Fibroblast of lung (primary cell): ENCODE measurements around the gene AGA. TPM values are rescaled to one million over a fixed set of nuclear protein-coding genes. Genes with fewer than 3 reads are reported as not detected.

Source experiments
- DNase-seq, 2 donors: peaks; one replicate each; pipeline versions ENCODE4 v3.0.0 to v3.0.0-alpha.2; 2010; ENCODE audit warnings: low read depth in 2 of 2
- H2AFZ ChIP-seq: 2 replicates; pipeline ENCODE4 v1.5.1; 2012; ENCODE audit warnings: low read length, control low read depth, inconsistent platforms
- H3K27ac ChIP-seq: 2 replicates; pipeline ENCODE4 v1.5.1; 2011; ENCODE audit warnings: low read length, control low read depth; ENCODE audit not compliant: insufficient read depth
- H3K27me3 ChIP-seq: 2 replicates; pipeline ENCODE4 v1.5.1; 2011; ENCODE audit warnings: mild to moderate bottlenecking, low read length; ENCODE audit not compliant: control insufficient read depth, insufficient read depth
- H3K36me3 ChIP-seq: 2 replicates; pipeline ENCODE4 v1.5.1; 2011; ENCODE audit warnings: low read length; ENCODE audit not compliant: control insufficient read depth, insufficient read depth
- H3K4me1 ChIP-seq: 2 replicates; pipeline ENCODE4 v1.5.1; 2011; ENCODE audit warnings: low read length; ENCODE audit not compliant: control insufficient read depth, insufficient read depth; ENCODE audit errors: extremely low read depth
- H3K4me2 ChIP-seq: 2 replicates; pipeline ENCODE4 v1.5.1; 2011; ENCODE audit warnings: low read length, control low read depth; ENCODE audit not compliant: insufficient read depth; ENCODE audit errors: extremely low read depth
- H3K4me3 ChIP-seq, 4 experiments: fragments of 200-600 bp in 1 of 4; sonication (generic) in 1 of 4; replicated peaks in 1 of 4; 2 replicates each; pipeline ENCODE4 v1.5.1; 2011 to 2016; ENCODE audit warnings: low read length in 4 of 4, low read depth in 3 of 4, mild to moderate bottlenecking in 3 of 4, control low read depth in 2 of 4, inconsistent platforms in 1 of 4, mixed read lengths in 1 of 4; ENCODE audit not compliant: insufficient read depth in 1 of 4; ENCODE audit errors: control extremely low read depth in 1 of 4
- H3K79me2 ChIP-seq: 2 replicates; pipeline ENCODE4 v1.5.1; 2012; ENCODE audit warnings: mild to moderate bottlenecking, low read length, inconsistent platforms; ENCODE audit not compliant: control insufficient read depth, insufficient read depth
- H3K9ac ChIP-seq: 2 replicates; pipeline ENCODE4 v1.5.1; 2011; ENCODE audit warnings: mild to moderate bottlenecking, low read length, control low read depth; ENCODE audit not compliant: insufficient read depth
- H3K9me3 ChIP-seq: 2 replicates; pipeline ENCODE4 v1.5.1; 2012; ENCODE audit warnings: low read depth, low read length; ENCODE audit not compliant: control insufficient read depth, insufficient read depth
- H4K20me1 ChIP-seq: 2 replicates; pipeline ENCODE4 v1.5.1; 2011; ENCODE audit warnings: low read length; ENCODE audit not compliant: control insufficient read depth, insufficient read depth; ENCODE audit errors: extremely low read depth
- CTCF ChIP-seq, 2 donors: IDR thresholded peaks in 1 of 2; conservative IDR thresholded peaks in 1 of 2; 1 replicate in 1 of 2; 2 replicates in 1 of 2; pipeline ENCODE4 v1.5.1; 2011 to 2012; ENCODE audit warnings: low read length in 2 of 2, control low read depth in 1 of 2, inconsistent platforms in 1 of 2, low read depth in 1 of 2, mild to moderate bottlenecking in 1 of 2
- EZH2 ChIP-seq: IDR thresholded peaks from 2 replicates; pipeline ENCODE4 v1.5.1; 2012; ENCODE audit warnings: low read length, control low read depth, mild to moderate bottlenecking; ENCODE audit errors: missing control alignments
- polyA plus RNA-seq, 2 donors: library from polyadenylated mRNA; depleted of rRNA in 1 of 2; stranded (reverse) in 1 of 2; unstranded in 1 of 2; fragments of >200 nt; gene quantifications; 2 replicates each; pipeline ENCODE4 v1.2.1, GENCODE V29; 2011 to 2012; ENCODE audit warnings: missing spikeins in 1 of 2
- total RNA-seq: library from RNA; depleted of rRNA; stranded (reverse); fragments of >200 nt; gene quantifications from 2 replicates; pipeline ENCODE4 v1.2.1, GENCODE V29; 2014

The AGA gene
- total and polyA plus RNA-seq, 2 donors (not counting 1 experiment from before 2014, with no cell fraction given): 39.5 to 61.8 TPM

GRCh38 chr4:177444911-177445736 is 2.9 kb upstream of the AGA start:
- no peak for DNase-seq
- Histone ChIP-seq H3K36me3 (no peaks in the 10 kb centered on the region), H3K9ac (no peak overlapping the region), H3K4me3 (peak overlapping the region in 1 of 4 experiments; percentile 34), H2AFZ (no peak overlapping the region), H3K4me1 (peaks cover 3% of the 10 kb centered on the region), H3K27ac (no peak overlapping the region), H3K9me3 (no peaks in the 10 kb centered on the region), H3K4me2 (no peak overlapping the region), H3K79me2 (no peaks in the 10 kb centered on the region), H3K27me3 (no peaks in the 10 kb centered on the region), H4K20me1 (no peaks in the 10 kb centered on the region)
- TF ChIP-seq EZH2 (no peak), CTCF (conservative IDR thresholded peaks at IDR 0.05 in 1 of 2, IDR thresholded peaks at IDR 0.05 in 1 of 2; ENCODE audit: low read depth in 1 of 2, low read length in 2 of 2) (no peak)

GRCh38 chr4:177441061-177441802 is 1.0 kb downstream of the AGA start:
- Histone ChIP-seq H3K79me2 (no peaks in the 10 kb centered on the region), H3K27me3 (no peaks in the 10 kb centered on the region), H4K20me1 (no peaks in the 10 kb centered on the region), H3K9ac (peak overlapping the region; percentile 0), H3K4me1 (peaks cover 3% of the 10 kb centered on the region), H2AFZ (peak overlapping the region; percentile 52), H3K9me3 (no peaks in the 10 kb centered on the region), H3K4me2 (peak overlapping the region; percentile 53), H3K4me3 (peak overlapping the region; percentile 52 to 85 (median 76)), H3K36me3 (no peaks in the 10 kb centered on the region), H3K27ac (peak overlapping the region; percentile 89)
- peak; percentile 45 to 67 for DNase-seq
- TF ChIP-seq CTCF (conservative IDR thresholded peaks at IDR 0.05 in 1 of 2, IDR thresholded peaks at IDR 0.05 in 1 of 2; ENCODE audit: low read depth in 1 of 2, low read length in 2 of 2): peak in 1 of 2 donors; percentile 25
- no peak for TF ChIP-seq EZH2

GRCh38 chr4:177436456-177436855 is 5.8 kb downstream of the AGA start:
- Histone ChIP-seq H4K20me1 (no peaks in the 10 kb centered on the region), H3K4me1 (peaks cover 3% of the 10 kb centered on the region), H3K27ac (no peak overlapping the region), H3K36me3 (no peaks in the 10 kb centered on the region), H3K4me3 (no peak overlapping the region), H3K79me2 (no peaks in the 10 kb centered on the region), H3K9me3 (no peaks in the 10 kb centered on the region), H3K27me3 (no peaks in the 10 kb centered on the region), H3K9ac (no peak overlapping the region), H3K4me2 (no peak overlapping the region), H2AFZ (no peak overlapping the region)
- no peak for DNase-seq
- no peak for TF ChIP-seq EZH2
- no peak for TF ChIP-seq CTCF (conservative IDR thresholded peaks at IDR 0.05 in 1 of 2, IDR thresholded peaks at IDR 0.05 in 1 of 2; ENCODE audit: low read depth in 1 of 2, low read length in 2 of 2)
